Superior temporal gyrus (tissue), 1 donor: ENCODE measurements around the gene RNF144A.

Experiments used
- DNase-seq: peaks from one replicate; pipeline ENCODE4 v3.0.0-alpha.2; 2016; ENCODE audit errors: extremely low spot score

The RNF144A gene

DNA sequence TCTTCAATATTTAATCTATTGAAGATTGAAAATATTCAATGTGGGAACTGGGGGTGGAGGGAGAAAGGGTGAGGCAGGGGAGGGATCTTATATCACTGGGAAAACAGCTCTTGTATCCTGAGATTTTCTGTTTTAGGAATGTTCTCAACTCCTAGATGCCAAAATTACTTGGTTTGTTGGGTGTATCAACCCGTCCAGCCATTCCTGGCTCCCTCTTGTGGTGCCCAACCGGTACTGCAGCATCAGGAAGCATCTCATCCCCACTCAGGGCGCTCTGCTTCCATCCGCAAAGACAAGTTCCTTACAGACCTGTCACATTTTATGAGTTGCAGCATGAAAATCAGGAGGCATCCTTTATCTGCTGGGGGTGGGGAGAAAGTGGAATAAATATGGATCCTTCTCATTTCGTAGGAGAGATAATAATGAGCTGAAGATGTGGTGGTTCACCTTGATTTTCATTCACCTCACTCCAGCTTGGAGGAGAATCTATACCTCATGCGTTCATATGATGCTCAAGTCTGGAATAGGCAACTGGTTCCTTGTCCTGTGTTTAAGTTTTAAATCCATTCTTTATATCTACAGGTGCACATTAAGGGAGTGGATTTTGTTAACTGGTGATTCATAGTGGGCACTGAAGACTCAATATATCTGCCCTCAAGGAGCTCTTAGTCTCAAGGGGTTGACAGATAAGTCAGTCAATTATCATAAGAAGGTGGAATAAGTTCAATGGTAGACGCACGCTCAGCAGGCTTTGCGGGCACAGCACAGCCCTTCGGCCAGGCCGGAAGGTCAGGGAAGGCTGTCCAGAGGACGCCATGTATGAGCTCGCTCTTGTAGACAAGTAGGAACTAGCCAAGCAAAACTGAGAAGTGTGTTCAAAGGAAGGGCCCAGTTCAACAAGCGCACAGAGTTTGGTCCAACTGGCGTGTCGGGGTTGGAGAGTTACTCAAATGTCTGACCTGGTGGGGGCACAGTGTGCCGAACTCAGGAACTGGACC is 127.3 kb downstream of the RNF144A start:
- peak; percentile 90 for DNase-seq

DNA sequence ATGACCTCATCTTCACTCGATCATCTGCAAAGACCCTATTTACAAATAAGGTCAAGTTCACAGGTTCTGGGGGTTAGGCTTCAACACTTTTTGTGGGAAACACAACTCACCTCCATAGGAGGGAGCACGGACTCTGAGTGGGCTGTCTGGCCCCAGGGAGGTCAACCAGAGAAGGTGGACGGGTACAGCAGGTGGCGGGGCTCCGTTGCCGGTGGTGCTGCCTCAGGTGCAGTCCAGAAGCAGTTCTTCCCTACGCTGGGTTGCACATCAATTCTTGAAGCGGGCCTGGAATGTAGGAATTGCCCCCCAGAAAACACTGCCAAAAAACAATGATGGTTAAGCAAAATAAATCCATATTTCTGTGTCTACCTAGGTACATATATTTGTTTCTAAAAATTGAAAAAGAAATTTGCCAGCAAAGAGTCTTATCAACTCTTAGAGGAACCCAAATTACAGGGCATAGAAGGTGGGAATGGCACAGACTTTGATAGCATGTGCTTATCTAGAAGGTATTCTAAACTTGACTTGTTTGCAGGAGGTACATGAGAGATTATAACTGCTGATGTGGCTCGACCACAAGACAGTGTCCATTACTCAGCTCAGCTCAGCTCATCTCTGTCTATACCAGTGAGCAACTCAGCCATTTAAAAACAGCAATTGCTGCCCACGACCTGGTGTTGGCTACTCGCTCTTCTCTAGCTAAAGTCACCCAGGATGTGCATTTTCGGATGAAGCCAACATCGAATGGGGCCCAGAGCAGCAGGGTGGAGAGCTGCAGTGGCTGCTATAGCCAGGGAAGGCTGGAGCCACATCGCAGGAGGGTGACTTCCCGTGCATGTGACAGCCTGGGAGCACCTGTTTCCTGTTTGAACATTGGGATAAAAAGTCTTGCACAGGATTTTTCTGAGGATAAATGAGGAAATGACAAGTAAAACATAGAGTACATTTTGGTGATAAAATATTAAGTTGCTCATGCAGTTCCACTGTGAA is 128.7 kb downstream of the RNF144A start:
- no peak for DNase-seq

DNA sequence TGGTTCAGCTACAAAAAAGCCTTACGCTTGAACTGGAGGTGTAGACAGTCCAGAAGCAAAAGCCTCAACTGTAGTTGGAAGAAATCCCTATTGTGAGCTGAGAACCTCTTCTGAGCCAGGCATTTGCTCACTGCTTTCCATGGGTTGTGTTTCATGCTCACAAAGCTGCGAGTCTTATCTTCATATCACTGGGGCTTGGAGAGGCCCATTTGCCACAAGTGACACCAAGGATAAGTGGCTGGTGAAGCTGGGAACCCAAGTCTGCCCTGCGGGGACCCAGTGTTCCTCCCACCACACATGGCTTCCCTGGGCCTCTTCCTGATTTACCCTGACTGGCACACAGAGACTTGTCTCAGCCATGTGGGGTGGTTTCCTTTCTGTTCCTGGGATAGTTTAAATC is 130.4 kb downstream of the RNF144A start:
- no peak for DNase-seq

DNA sequence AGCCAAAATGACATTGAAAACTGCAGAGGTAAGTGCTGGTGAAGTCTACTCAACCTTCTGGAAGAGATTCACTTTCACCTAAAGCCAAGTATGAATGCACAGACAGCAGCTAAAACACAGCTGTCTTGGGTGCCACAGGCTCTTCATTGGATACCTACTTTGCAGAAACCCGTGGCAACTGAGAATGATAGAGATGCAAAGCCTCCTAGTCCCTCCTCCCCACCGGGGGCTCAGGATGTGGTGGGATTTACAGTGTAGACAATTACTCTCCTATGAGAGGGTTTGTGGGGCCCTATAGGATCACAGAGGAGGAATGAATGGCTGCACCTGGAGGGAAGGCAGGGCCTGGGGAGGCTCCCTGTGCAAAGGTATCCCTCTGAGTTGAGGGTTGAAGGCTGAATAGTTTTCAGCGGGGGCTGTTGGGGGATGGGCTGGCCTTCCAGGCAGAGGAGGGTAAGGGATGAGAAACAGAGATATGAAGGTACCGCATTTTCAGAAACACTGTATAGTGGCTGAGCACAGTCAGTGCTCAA is 131.6 kb downstream of the RNF144A start:
- no peak for DNase-seq

DNA sequence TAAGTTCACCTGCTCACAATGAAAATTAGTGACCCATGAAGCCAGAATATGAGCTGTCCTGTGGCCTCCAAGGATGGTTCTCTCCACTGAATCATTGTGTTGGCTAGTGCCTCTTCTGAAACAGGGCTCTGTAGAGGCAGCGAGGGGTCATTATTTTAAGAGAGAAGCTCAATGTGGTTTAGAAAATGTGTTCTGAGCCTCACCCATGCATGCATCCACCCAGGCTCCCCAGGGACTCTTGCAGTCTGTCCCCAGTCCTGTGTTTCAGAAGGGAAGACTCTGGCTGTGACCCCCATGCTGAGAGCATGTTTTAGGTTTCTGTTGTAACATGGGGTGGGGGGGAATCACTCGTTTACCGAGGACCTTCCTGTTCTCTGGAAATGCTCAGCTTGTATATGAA is 135.2 kb downstream of the RNF144A start:
- no peak for DNase-seq

DNA sequence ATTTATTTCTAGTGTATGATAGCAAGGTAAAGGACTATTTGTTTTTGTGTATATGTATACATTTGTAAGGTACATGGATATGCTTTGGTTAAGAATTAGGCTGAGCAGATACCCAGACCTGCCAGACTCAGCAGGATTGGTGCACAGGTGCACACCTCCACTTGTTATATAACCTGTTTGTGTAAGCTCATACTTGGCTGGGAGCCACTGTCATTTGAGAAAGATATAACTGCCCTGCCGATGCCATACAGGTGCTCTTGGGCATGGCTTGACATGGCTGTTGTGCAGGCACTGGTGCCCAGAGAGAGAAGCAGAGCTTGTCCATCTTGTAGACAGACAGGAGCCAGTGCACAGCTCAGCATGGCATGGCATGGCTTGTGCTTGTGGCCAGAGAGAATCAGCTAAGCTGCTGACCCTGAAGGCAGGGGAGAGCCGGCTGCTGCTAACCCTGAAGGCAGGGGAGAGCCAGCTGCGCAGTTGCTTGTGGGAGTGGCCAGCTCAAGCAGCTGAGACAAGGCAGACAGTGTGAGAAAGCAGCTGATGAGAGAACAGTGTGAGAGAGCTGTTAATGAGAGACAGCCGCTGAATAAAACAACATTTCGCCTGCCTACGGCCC is 136.5 kb downstream of the RNF144A start:
- DNase-seq = peak; percentile 67

DNA sequence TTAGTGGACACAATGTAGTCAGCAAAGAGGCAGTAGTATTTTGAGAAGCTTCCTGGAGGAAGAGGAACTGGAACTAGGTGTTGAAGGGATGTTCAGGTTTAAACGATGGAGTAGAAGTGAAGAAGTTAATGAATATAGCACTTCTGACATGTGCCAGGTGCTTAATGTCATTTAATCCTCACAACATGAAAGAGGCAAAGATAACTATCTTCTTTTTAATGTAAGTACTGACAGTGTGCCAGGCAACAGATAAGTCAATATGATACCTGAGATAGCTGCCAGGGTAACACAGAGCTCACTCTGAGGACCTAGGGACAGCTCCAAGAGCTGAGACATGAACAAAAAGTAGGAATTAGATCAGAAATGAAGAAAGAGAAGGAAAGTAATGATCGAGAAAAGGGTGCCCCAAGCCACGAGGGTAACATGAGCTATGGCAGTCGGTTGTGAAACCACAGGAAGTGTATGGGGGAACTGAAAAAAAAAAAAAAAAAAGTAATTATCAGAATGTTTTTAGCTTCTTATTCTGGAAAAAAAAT is 140.7 kb downstream of the RNF144A start:
- DNase-seq = no peak

DNA sequence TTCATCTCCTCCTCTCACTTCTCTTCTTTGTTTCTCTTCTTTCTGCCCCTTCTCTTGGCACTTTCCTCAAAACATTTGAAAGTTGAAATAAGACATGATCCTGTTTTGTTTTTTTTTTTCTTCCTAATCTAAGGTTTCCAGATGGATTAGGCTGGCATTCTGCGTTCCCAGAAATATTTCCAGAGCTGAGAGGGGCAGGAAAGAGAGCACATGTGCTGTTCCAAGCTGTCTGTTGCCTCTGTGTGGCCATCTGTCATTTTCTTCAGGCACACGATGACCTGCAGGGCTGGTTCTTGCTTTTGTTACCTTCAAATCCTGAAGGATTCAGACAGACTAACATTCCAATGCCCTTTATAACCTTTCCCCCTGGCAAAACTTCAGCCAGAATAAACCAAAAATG is 142.9 kb downstream of the RNF144A start:
- no peak for DNase-seq

DNA sequence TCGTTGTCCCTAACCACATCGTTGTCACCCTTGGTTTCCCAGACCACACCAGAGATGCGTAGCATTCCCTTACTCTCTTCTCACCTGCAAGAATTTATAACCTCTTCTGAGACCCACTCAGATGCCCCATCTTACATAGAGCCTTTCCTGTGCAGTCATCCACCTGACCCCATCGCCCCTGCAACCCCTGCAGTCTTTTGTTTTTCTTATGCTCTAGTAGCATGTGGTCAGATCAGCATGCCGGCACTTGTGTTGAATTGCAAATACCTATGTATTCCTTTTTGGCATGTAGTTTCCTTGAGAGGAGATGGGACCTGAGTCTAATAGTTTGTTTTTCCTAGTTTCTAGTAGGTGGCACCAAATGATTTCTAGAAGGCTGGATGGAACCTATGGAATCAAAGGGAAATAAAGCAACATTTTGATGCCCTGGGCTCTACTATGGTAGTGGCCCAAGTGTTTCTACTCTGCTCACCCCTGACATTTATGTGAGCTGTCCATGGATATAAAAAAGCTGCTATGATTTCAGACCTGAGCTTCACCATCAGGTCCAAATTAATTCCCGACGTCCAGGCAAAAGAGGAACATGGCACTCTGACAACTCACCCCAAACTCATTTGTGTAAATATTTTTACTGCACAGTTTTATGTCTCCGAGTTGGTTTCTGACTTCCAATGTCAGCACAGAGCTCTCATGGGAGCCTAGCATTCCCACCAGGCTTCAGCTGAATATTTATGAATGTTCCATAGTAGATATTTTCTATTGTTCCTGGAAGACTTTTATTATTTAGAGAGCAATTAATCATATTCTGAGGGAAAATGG is 143.6 kb downstream of the RNF144A start:
- DNase-seq = no peak

DNA sequence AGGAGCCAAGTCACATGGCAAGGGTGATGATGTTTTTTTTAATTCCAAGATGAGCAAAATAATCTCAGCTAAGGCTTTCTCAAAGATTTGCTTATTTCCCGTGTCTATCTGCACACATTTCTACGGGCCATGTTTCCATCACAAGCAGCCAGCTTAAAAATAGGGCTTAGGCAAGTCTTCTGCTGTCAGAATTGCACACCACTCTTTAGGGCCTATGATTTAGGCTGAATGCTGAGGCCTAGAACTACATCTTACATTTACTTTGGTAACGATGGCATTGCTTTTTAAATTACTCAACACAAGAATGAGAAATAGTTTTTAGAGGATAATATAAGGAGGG is 144.2 kb downstream of the RNF144A start:
- DNase-seq = no peak

DNA sequence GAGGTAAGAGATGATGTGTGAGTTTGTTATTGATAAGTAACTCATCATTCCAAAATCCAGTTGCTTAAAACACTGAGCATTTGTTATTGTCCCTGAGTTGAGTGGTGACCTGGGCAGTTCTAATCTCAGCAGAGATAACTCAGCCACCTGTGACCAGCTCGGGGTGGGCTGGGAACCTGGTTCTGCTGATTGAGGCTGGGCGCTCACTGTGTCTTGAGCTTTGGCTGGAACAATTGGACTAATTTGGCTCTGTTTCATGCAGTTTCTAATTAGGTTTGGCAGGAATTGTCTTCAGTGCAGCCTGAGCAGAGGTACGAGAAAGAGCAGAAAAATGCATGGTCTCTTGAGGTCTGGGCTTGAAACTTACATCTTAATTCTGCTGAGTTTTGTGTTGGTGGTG is 144.7 kb downstream of the RNF144A start:
- DNase-seq = no peak

DNA sequence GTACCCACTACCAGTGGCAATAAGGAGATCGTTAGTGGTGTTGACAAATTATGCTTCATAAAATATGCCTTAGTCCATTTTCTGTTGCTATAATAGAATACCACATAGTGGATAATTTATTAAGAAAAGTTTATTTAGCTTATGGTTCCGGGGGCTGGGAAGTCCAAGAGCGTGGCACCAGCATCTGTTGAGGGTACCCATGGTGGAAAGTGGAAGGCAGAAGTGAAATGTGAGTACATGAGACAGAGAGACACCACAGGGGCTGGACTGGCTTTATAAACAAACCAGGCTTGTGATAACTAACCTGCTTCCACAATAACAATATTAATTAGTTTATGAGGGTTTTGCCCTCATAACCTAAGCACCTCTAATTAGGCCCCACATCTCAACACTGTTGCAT is 146.6 kb downstream of the RNF144A start:
- DNase-seq = no peak

DNA sequence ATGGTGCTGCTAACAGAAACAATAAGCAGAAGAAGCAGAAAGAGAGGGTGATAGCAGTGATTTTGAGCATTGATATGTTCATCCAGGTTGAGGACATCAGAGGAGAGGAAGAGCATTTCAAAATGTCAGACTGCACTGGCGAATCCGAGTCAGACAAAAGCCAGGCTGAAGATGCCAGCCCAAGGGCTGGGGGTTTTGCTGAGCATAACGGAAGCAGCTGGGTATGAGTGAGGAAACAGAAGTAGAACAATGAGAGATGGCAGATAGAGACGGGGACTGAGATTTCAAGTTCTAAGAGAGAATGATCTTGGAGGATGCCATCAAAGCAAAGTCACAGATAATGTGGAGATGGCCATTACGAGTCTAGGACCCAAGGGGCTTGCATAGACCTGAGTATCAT is 151.2 kb downstream of the RNF144A start:
- DNase-seq = no peak

DNA sequence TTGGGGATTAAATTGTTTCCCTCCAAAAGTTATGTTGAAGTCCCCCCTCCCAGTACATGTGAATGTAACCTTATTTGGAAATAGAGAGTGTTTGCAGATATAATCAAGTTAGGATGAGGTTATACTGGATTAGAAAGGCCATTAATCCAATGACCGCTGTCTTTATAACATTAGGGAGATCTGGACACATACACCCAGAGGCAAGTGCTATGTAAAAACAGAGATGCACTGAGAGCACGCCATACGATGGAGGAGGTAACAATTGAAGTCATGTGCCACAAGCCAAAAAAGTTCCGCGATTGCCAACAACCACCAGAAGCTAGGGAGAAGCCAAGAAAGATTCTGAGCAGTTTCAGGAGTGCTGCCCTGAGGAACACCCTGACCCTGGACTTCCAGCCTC is 153.3 kb downstream of the RNF144A start:
- DNase-seq = no peak

DNA sequence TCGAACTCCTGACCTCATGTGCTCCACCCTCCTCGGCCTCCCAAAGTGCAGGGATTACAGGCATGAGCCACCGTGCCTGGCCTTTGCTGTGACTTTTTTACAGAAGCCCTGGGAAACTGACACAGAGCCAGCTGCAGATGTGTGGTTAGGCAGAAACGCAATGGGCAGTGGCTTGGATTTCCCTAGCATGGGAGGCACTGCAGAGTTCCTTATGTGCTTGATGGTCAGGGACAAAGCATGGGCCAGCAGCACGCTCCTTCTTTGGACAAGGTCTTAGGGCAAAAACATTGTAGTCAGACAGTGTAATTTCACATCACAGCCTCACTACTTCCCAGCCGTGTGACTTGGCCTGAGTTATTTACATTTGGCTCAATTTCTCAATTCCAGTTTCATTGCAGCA is 153.9 kb downstream of the RNF144A start:
- no peak for DNase-seq

DNA sequence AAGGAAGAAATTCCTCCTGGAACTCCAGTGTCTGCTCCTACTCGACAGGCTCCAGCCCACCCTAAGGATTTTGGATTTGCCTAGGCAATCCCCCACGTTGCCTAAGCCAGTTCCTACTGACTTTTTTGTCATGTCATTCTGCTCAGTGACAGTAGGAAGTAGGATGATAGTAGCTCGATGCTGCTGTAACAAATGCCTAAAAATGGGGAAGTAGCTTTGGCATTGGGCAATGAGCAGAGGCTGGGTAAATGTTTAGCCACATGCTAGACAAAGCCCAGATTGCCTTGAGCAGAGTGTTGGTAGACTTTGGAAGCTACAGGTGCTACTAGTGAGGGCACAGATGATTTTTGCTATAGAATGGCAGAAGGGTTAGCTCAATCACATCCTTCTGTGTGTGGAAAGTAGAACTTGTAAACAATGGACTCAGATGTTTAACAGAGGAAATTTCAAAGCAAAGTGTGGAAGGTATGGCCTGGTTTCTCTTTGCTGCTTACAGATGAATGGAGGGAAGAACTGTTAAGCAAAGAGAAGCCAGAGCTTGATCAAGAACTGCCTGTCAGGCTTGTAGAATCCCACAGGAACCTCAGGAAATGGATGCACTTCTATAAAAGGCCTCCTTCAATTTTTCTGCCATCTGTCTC is 154.8 kb downstream of the RNF144A start:
- DNase-seq = no peak

DNA sequence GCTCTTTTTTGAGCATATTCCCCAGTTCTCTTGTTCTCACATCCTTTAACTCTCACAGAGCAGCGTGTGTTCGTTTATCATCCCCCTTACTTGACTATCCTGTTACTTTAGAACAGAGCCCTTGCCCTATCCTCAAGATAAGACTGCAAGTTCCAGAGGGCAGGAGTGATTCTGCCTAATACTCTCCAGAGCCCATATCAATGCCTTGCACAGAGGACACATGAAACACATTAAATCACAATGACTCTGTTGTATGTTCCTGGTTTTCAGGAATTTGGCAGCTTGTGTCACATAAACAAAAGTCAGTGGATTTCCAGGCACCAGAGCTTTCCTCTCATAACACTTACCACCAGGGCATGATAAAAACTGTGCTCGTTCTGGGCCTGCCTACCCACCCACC is 156.7 kb downstream of the RNF144A start:
- DNase-seq = no peak

DNA sequence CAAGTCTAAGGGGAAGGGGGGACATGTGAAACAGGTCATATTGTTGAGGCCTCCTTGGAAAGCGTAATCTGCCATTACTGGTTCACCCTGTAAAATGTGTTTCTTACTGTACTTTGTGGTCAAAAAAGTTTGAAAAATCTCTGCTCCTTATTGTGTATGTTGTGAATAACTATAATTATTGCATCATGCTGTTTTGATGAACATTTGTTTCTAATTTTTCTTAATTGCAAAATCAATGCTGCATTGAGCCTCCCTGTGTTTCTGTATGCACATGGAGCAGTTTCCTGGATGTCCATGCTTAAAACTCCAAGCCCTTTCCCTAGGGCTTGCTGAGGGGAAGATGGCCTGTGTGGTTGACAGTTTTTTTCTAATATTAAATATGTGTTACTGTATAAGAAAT is 158.6 kb downstream of the RNF144A start:
- DNase-seq = no peak

DNA sequence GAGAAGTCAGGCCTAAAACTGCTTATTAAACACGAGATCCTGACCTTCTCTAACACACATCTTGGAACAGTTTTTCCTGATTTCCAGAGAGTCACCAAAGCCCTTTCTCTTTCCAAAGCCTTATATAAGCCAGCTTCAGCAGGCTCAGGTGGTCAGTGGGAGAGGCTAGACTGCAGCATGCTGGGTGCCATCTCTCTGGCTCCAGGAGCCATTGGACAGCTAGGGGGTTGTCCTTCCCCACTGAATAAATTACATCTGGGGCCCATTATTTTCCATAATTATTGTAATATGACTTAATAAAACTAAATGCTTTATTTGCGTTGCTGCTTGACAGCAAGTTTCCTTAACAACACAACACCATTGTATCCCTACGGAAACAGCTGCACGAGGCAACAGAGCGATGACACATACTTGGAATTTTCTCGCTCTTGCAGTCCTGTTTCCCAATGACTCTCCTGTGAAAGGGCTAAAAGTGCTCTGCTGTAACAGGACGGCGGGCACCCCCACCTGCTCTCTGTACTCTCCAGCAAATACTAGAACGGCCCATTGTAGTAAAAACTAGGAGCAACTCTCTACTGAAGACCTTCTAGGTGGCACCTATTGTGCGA is 160.6 kb downstream of the RNF144A start:
- no peak for DNase-seq
